Glutamatergic neuron (in vitro differentiated cells): ENCODE results near the gene DMRTB1. TPM values are rescaled to one million over a fixed set of nuclear protein-coding genes. Genes with fewer than 3 reads are reported as not detected.
A peak's percentile ranks its signal among the peaks of the same experiment; 100 is the strongest.

Experiments
- DNase-seq: peaks from one replicate; pipeline ENCODE4 v3.0.0; 2022
- H3K27ac Mint-ChIP-seq: one replicate; pipeline ENCODE4 v1.8.0; 2020; ENCODE audit warnings: mild to moderate bottlenecking, mixed read lengths, inconsistent platforms; ENCODE audit not compliant: unreplicated experiment
- H3K27me3 Mint-ChIP-seq: one replicate; pipeline ENCODE4 v1.8.0; 2020; ENCODE audit warnings: mild to moderate bottlenecking, moderate library complexity, mixed read lengths, inconsistent platforms; ENCODE audit not compliant: unreplicated experiment
- H3K36me3 Mint-ChIP-seq: one replicate; pipeline ENCODE4 v1.8.0; 2020; ENCODE audit warnings: mild to moderate bottlenecking, mixed read lengths, inconsistent platforms; ENCODE audit not compliant: unreplicated experiment
- H3K4me1 Mint-ChIP-seq: one replicate; pipeline ENCODE4 v1.8.0; 2020; ENCODE audit warnings: mild to moderate bottlenecking, low read depth, mixed read lengths, inconsistent platforms; ENCODE audit not compliant: unreplicated experiment
- H3K4me3 Mint-ChIP-seq: one replicate; pipeline ENCODE4 v1.8.0; 2020; ENCODE audit warnings: mild to moderate bottlenecking, mixed read lengths, inconsistent platforms; ENCODE audit not compliant: unreplicated experiment
- H3K9me3 Mint-ChIP-seq: one replicate; pipeline ENCODE4 v1.8.0; 2020; ENCODE audit warnings: mild to moderate bottlenecking, moderate library complexity, mixed read lengths, inconsistent platforms; ENCODE audit not compliant: unreplicated experiment
- CTCF ChIP-seq: fragments of 200-600 bp; sonication (generic); IDR thresholded peaks from one replicate; pipeline ENCODE4 v1.5.0; 2021; ENCODE audit not compliant: partially characterized antibody, unreplicated experiment
- total RNA-seq: library from RNA; stranded (reverse); fragmentation: NEBNext Ultra II Directional; extraction: Animal tissue kit (Norgen Biotek cat#: 25700); gene quantifications from one replicate; pipeline ENCODE4 v1.2.1, GENCODE V29; 2021; ENCODE audit not compliant: unreplicated experiment

The DMRTB1 gene
- total RNA-seq, 1 donor from 2014 or later: not detected

GRCh38 chr1:53505401-53505800 is 46.2 kb downstream of the DMRTB1 start:
- H3K4me3 Mint-ChIP-seq: no peak overlapping the region
- no peaks in the 10 kb centered on the region for H3K36me3 Mint-ChIP-seq
- no peak for DNase-seq
- no peak overlapping the region for H3K27ac Mint-ChIP-seq
- peaks cover 2% of the 10 kb centered on the region for H3K27me3 Mint-ChIP-seq
- no peaks in the 10 kb centered on the region for H3K9me3 Mint-ChIP-seq
- peaks cover 17% of the 10 kb centered on the region for H3K4me1 Mint-ChIP-seq
- TF ChIP-seq CTCF: no peak

- Mint-ChIP-seq H3K9me3 (no peaks in the 10 kb centered on the region), H3K27ac (no peak overlapping the region), H3K36me3 (no peaks in the 10 kb centered on the region), H3K4me1 (peaks cover 12% of the 10 kb centered on the region), H3K27me3 (peaks cover 2% of the 10 kb centered on the region), H3K4me3 (no peak overlapping the region)
- DNase-seq: no peak
- TF ChIP-seq CTCF: no peak
Observed at GRCh38 chr1:53505891-53506290, 46.7 kb downstream of the DMRTB1 start.

GRCh38 chr1:53506355-53507050 is 47.3 kb downstream of the DMRTB1 start:
- peaks cover 2% of the 10 kb centered on the region for H3K27me3 Mint-ChIP-seq
- H3K36me3 Mint-ChIP-seq: no peaks in the 10 kb centered on the region
- no peak overlapping the region for H3K4me3 Mint-ChIP-seq
- no peak for DNase-seq
- H3K4me1 Mint-ChIP-seq: peaks cover 9% of the 10 kb centered on the region
- TF ChIP-seq CTCF: no peak
- H3K9me3 Mint-ChIP-seq: no peaks in the 10 kb centered on the region
- no peak overlapping the region for H3K27ac Mint-ChIP-seq

- no peaks in the 10 kb centered on the region for H3K36me3 Mint-ChIP-seq
- peaks cover 16% of the 10 kb centered on the region for H3K4me1 Mint-ChIP-seq
- no peak overlapping the region for H3K27ac Mint-ChIP-seq
- H3K4me3 Mint-ChIP-seq: no peak overlapping the region
- no peak for TF ChIP-seq CTCF
- no peaks in the 10 kb centered on the region for H3K9me3 Mint-ChIP-seq
- peak; percentile 12 for DNase-seq
- peaks cover 2% of the 10 kb centered on the region for H3K27me3 Mint-ChIP-seq
Observed at GRCh38 chr1:53507116-53507820, 48.1 kb downstream of the DMRTB1 start.
